A549 (cell line): Measurements from ENCODE around the gene HMOX1. TPM values are rescaled to one million over a fixed set of nuclear protein-coding genes. Genes with fewer than 3 reads are reported as not detected.

Experiments
- ATAC-seq, 2 experiments: fragments of 200-7000 bp in 1 of 2; fragments of >200 bp in 1 of 2; cut with Nextera tagmentation in 1 of 2; cut with Tn5 transposase in 1 of 2; 3 replicates each; pipeline versions ENCODE4 v1.8.0 to v1.9.1; 2018 to 2020; ENCODE audit warnings: mild to moderate bottlenecking in 1 of 2, moderate library complexity in 1 of 2
- CTCF ChIA-PET: fragments of 300-600 bp; sonication (Branson Sonifier 250); formaldehyde crosslinking; extraction: SDS; loops from one replicate; lab custom pipeline; 2021; ENCODE audit warnings: antibody characterized with exemption, inconsistent platforms; lab: Yijun Ruan, JAX
- POLR2A ChIA-PET: fragments of 350-600 bp; formaldehyde crosslinking; extraction: SDS; loops from one replicate; lab custom pipeline; 2021; ENCODE audit warnings: antibody characterized with exemption, inconsistent platforms; lab: Yijun Ruan, JAX
- DNase-seq, 2 experiments: peaks; one replicate each; pipeline versions ENCODE4 v3.0.0 to v3.0.0-alpha.2; 2011 to 2016; ENCODE audit warnings: low read depth in 1 of 2, low spot score in 1 of 2
- FAIRE-seq: peaks from 2 replicates; lab custom pipeline; 2011; peaks lifted over from hg19 to GRCh38; lab: Jason Lieb, UNC
- H3K27ac ChIP-seq, 2 experiments: fragments of >200 bp; sonication (Bioruptor Twin); formaldehyde crosslinking; 3 replicates each; pipeline ENCODE4 v1.5.1; 2016 to 2017
- H3K4me1 ChIP-seq: fragments of >200 bp; sonication (Bioruptor Twin); formaldehyde crosslinking; 3 replicates; pipeline ENCODE4 v1.6.1; 2016
- H3K4me2 ChIP-seq: fragments of >200 bp; sonication (Bioruptor Twin); formaldehyde crosslinking; 3 replicates; pipeline ENCODE4 v1.6.1; 2016
- H3K4me3 ChIP-seq: fragments of >200 bp; sonication (Bioruptor Twin); formaldehyde crosslinking; 3 replicates; pipeline ENCODE4 v1.5.1; 2016
- H3K9me3 ChIP-seq: fragments of >200 bp; sonication (Bioruptor Twin); formaldehyde crosslinking; 3 replicates; pipeline ENCODE4 v1.6.1; 2016
- ATOH8 ChIP-seq: fragments of 250-450 bp; sonication (Bioruptor Pico); IDR thresholded peaks from 2 replicates; pipeline ENCODE4 v1.5.0; 2020; ENCODE audit warnings: low read depth, mild to moderate bottlenecking, moderate library complexity
- BCL3 ChIP-seq: fragments of >200 bp; sonication (Bioruptor Twin); formaldehyde crosslinking; IDR thresholded peaks from 3 replicates; pipeline ENCODE4 v1.6.1; 2016
- BHLHE40 ChIP-seq: IDR thresholded peaks from 2 replicates; pipeline ENCODE4 v1.6.1; 2012; ENCODE audit warnings: low read depth, low read length, inconsistent platforms
- CBX2 ChIP-seq: fragments of 200-600 bp; sonication (generic); IDR thresholded peaks from 2 replicates; pipeline ENCODE4 v1.6.1; 2016; ENCODE audit warnings: low read depth, mild to moderate bottlenecking, borderline replicate concordance
- CEBPB ChIP-seq, 2 experiments: fragments of >200 bp in 1 of 2; sonication (Bioruptor Twin) in 1 of 2; formaldehyde crosslinking in 1 of 2; IDR thresholded peaks; 2 replicates each; pipeline ENCODE4 v1.6.1; 2012 to 2016
- CTCF ChIP-seq: fragments of >200 bp; sonication (Bioruptor Twin); formaldehyde crosslinking; IDR thresholded peaks from 3 replicates; pipeline ENCODE4 v1.5.1; 2016
- EHMT2 ChIP-seq: fragments of 200-600 bp; sonication (generic); IDR thresholded peaks from 2 replicates; pipeline ENCODE4 v1.6.1; 2016; ENCODE audit warnings: antibody characterized with exemption, low read depth, mild to moderate bottlenecking, moderate library complexity
- ELK1 ChIP-seq: fragments of 150-350 bp; IDR thresholded peaks from 2 replicates; pipeline ENCODE4 v1.6.1; 2014; ENCODE audit warnings: low read depth, mild to moderate bottlenecking, low read length
- ESRRA ChIP-seq: fragments of 150-350 bp; IDR thresholded peaks from 2 replicates; pipeline ENCODE4 v1.6.1; 2014; ENCODE audit warnings: mild to moderate bottlenecking, low read length, borderline replicate concordance
- FOSL2 ChIP-seq, 2 experiments: fragments of 450-650 bp in 1 of 2; fragments of >200 bp in 1 of 2; sonication (Bioruptor Twin) in 1 of 2; formaldehyde crosslinking; IDR thresholded peaks; 2 replicates each; pipeline versions ENCODE4 v1.5.0 to v1.6.1; 2016 to 2020; ENCODE audit warnings: mild to moderate bottlenecking in 1 of 2, moderate library complexity in 1 of 2
- FOXS1 ChIP-seq: fragments of 250-450 bp; sonication (Bioruptor Pico); IDR thresholded peaks from 2 replicates; pipeline ENCODE4 v1.5.0; 2020; ENCODE audit warnings: mild to moderate bottlenecking, moderate library complexity
- GATA3 ChIP-seq: IDR thresholded peaks from 2 replicates; pipeline ENCODE4 v1.6.1; 2012; ENCODE audit warnings: borderline replicate concordance
- HES2 ChIP-seq: fragments of >200 bp; sonication (Bioruptor Twin); formaldehyde crosslinking; IDR thresholded peaks from 2 replicates; pipeline ENCODE4 v1.6.1; 2016
- HEYL ChIP-seq: fragments of 250-450 bp; sonication (Bioruptor Pico); IDR thresholded peaks from 2 replicates; pipeline ENCODE4 v1.8.0; 2021; ENCODE audit warnings: mild to moderate bottlenecking, moderate library complexity
- HOXB5 ChIP-seq: fragments of 250-450 bp; sonication (Bioruptor Pico); IDR thresholded peaks from 2 replicates; pipeline ENCODE4 v1.5.0; 2020; ENCODE audit warnings: mild to moderate bottlenecking, moderate library complexity
- MAFK ChIP-seq: fragments of 450-650 bp; IDR thresholded peaks from 2 replicates; pipeline ENCODE4 v1.6.1; 2014; ENCODE audit not compliant: partially characterized antibody
- MAZ ChIP-seq: fragments of 150-350 bp; IDR thresholded peaks from 2 replicates; pipeline ENCODE4 v1.6.1; 2014; ENCODE audit warnings: antibody characterized with exemption, low read depth, low read length, borderline replicate concordance
- NFE2L2 ChIP-seq: fragments of 150-350 bp; conservative IDR thresholded peaks from 2 replicates; pipeline ENCODE4 v1.6.1; 2014; ENCODE audit warnings: low read length
- NPAS2 ChIP-seq: fragments of 250-450 bp; sonication (Bioruptor Pico); IDR thresholded peaks from 2 replicates; pipeline ENCODE4 v1.8.0; 2022; ENCODE audit warnings: mild to moderate bottlenecking, moderate library complexity, borderline replicate concordance
- PHF8 ChIP-seq: fragments of 200-600 bp; sonication (generic); IDR thresholded peaks from 2 replicates; pipeline ENCODE4 v1.6.1; 2016; ENCODE audit warnings: low read depth, mild to moderate bottlenecking, antibody characterized with exemption, moderate library complexity, borderline replicate concordance
- POLR2AphosphoS2 ChIP-seq: conservative IDR thresholded peaks from 2 replicates; pipeline ENCODE4 v1.6.1; 2012; ENCODE audit warnings: low read length, improper control_type of control experiment, inconsistent platforms
- RAD21 ChIP-seq, 2 experiments: fragments of >200 bp in 1 of 2; sonication (Bioruptor Twin) in 1 of 2; formaldehyde crosslinking in 1 of 2; IDR thresholded peaks in 1 of 2; conservative IDR thresholded peaks in 1 of 2; 2 replicates in 1 of 2; 3 replicates in 1 of 2; pipeline ENCODE4 v1.6.1; 2012 to 2018; ENCODE audit warnings: inconsistent platforms in 1 of 2
- RFX5 ChIP-seq: fragments of 450-650 bp; IDR thresholded peaks from 2 replicates; pipeline ENCODE4 v1.7.1; 2014; ENCODE audit warnings: antibody characterized with exemption, mild to moderate bottlenecking, moderate library complexity
- RNF2 ChIP-seq: fragments of 200-600 bp; sonication (generic); IDR thresholded peaks from 2 replicates; pipeline ENCODE4 v1.6.1; 2016; ENCODE audit warnings: low read depth, mild to moderate bottlenecking, antibody characterized with exemption, moderate library complexity, borderline replicate concordance
- SREBF2 ChIP-seq: fragments of 450-650 bp; IDR thresholded peaks from 2 replicates; pipeline ENCODE4 v1.6.1; 2014; ENCODE audit warnings: mild to moderate bottlenecking, moderate library complexity
- TP53 ChIP-seq: fragments of 250-450 bp; sonication (Bioruptor Pico); IDR thresholded peaks from 2 replicates; pipeline ENCODE4 v1.5.0; 2021; ENCODE audit warnings: mild to moderate bottlenecking, moderate library complexity
- ZC3H11A ChIP-seq: fragments of 450-650 bp; IDR thresholded peaks from 2 replicates; pipeline ENCODE4 v1.6.1; 2014; ENCODE audit warnings: antibody characterized with exemption, mild to moderate bottlenecking
- ZNF302 ChIP-seq: fragments of 250-450 bp; sonication (Bioruptor Pico); IDR thresholded peaks from 2 replicates; pipeline ENCODE4 v1.9.0; 2021; ENCODE audit warnings: inconsistent platforms, mild to moderate bottlenecking, moderate library complexity
- ZSCAN20 ChIP-seq: fragments of 250-450 bp; sonication (Bioruptor Pico); IDR thresholded peaks from 2 replicates; pipeline ENCODE4 v1.8.0; 2022; ENCODE audit warnings: mild to moderate bottlenecking, moderate library complexity
- WGBS: methylation state at CpG from one replicate; pipeline ENCODE4 v1.1.6; 2017; ENCODE audit errors: missing lambda C conversion rate; 5-methylcytosine and 5-hydroxymethylcytosine counted together
- polyA plus RNA-seq, 4 experiments: library from polyadenylated mRNA; depleted of rRNA in 3 of 4; stranded (reverse); fragments of >200 nt; fragmentation: RNase III in 1 of 4; extraction: RNeasy Plus Mini Kit Qiagen cat#74134 plus additional on column Dnase treatment in 1 of 4; gene quantifications; 2 replicates in 3 of 4; 3 replicates in 1 of 4; pipeline ENCODE4 v1.2.3, GENCODE V29; 2011 to 2017

HMOX1 gene
- polyA plus RNA-seq, 2 of the 4 experiments (the other 2 are of a cell fraction): 97.7 to 506 TPM

GRCh38 chr22:35332278-35332677, 48.6 kb upstream of the HMOX1 start (continued):
- no peak for TF ChIP-seq NFE2L2

GRCh38 chr22:35333220-35333619, 47.7 kb upstream of the HMOX1 start:
- no peak overlapping the region for H3K27ac ChIP-seq
- FAIRE-seq: no peak
- no peaks in the 10 kb centered on the region for H3K9me3 ChIP-seq
- no peak overlapping the region for H3K4me2 ChIP-seq
- 81% methylated on average over 5 of the region's 7 CpGs for WGBS
- H3K4me1 ChIP-seq: no peaks in the 10 kb centered on the region
- CTCF ChIA-PET: no interaction called here
- POLR2A ChIA-PET: no interaction called here
- TF ChIP-seq RNF2 (no peak), MAFK (no peak), EHMT2 (no peak), NPAS2 (CRISPR knock-in tag) (no peak), ZNF302 (CRISPR knock-in tag) (no peak), HEYL (CRISPR knock-in tag) (no peak), ZC3H11A (no peak), BHLHE40 (no peak), ZSCAN20 (no peak), ATOH8 (CRISPR knock-in tag) (no peak), MAZ (no peak), BCL3 (no peak), SREBF2 (no peak), FOSL2 (IDR thresholded peaks at IDR 0.05) (no peak), FOSL2 (CRISPR knock-in tag; IDR thresholded peaks at IDR 0.05) (no peak)
- DNase-seq: no peak
- no peak overlapping the region for H3K4me3 ChIP-seq
- ATAC-seq: no peak

- no peak for FAIRE-seq
- WGBS: 59% methylated on average over 2 of the region's 9 CpGs
Measured at GRCh38 chr22:35334004-35334403, 46.9 kb upstream of the HMOX1 start.

More at GRCh38 chr22:35334004-35334403, 46.9 kb upstream of the HMOX1 start:
- no peaks in the 10 kb centered on the region for H3K4me1 ChIP-seq
- no peak for ATAC-seq
- POLR2A ChIA-PET: no interaction called here
- no peaks in the 10 kb centered on the region for H3K9me3 ChIP-seq
- TF ChIP-seq ZSCAN20 (no peak), MAFK (no peak), EHMT2 (no peak), POLR2AphosphoS2 (no peak), ESRRA (no peak), HES2 (no peak), CTCF (no peak), FOXS1 (CRISPR knock-in tag) (no peak), ELK1 (no peak), RAD21 (conservative IDR thresholded peaks at IDR 0.05 in 1 of 2, IDR thresholded peaks at IDR 0.05 in 1 of 2) (no peak), RFX5 (no peak), TP53 (no peak), CBX2 (no peak), GATA3 (no peak), PHF8 (no peak), HOXB5 (no peak), NPAS2 (CRISPR knock-in tag) (no peak), CEBPB (IDR thresholded peaks at IDR 0.05) (no peak)
- TF ChIP-seq, all 56 proteins: peak for 0
- Histone ChIP-seq H3K4me2 (no peak overlapping the region), H3K4me3 (no peak overlapping the region), H3K27ac (no peak overlapping the region)
- CTCF ChIA-PET: no interaction called here
- DNase-seq: no peak
